NCI-H460 (cell line): Measurements from ENCODE around the gene HYDIN. TPM values are rescaled to one million over a fixed set of nuclear protein-coding genes. Genes with fewer than 3 reads are reported as not detected.
"Not testable (repeated sequence)": the region's sequence is repeated elsewhere in the genome, so short reads cannot be mapped to it uniquely, and the experiment has no call there.

ENCODE experiments used
- DNase-seq: peaks from one replicate; pipeline ENCODE4 v3.0.0-alpha.2; 2016; ENCODE audit warnings: low read depth; ENCODE audit errors: extremely low read depth
- total RNA-seq: library from RNA; depleted of rRNA; stranded (reverse); fragments of >200 nt; shearing (Covaris generic); gene quantifications from 2 replicates; pipeline ENCODE4 v1.2.3, GENCODE V29; 2014

HYDIN gene
- total RNA-seq, 1 experiment from 2014 or later: 0.62 TPM

- not testable (repeated sequence) for DNase-seq
These were observed 87.3 kb downstream of the HYDIN start for GRCh38 chr16:71143246-71143645.

- DNase-seq: not testable (repeated sequence)
These were observed 120.0 kb downstream of the HYDIN start for GRCh38 chr16:71110565-71110964.

GRCh38 chr16:71109656-71110208 lies 120.8 kb downstream of the HYDIN start:
- not testable (repeated sequence) for DNase-seq

- not testable (repeated sequence) for DNase-seq
These were observed 124.6 kb downstream of the HYDIN start for GRCh38 chr16:71105881-71106280.

GRCh38 chr16:71083573-71083972 lies 146.9 kb downstream of the HYDIN start:
- not testable (repeated sequence) for DNase-seq

GRCh38 chr16:71080777-71081176 lies 149.7 kb downstream of the HYDIN start:
- DNase-seq: not testable (repeated sequence)

- DNase-seq: not testable (repeated sequence)
These were observed 150.3 kb downstream of the HYDIN start for GRCh38 chr16:71080262-71080661.

- not testable (repeated sequence) for DNase-seq
These were observed 159.9 kb downstream of the HYDIN start for GRCh38 chr16:71070651-71071050.

GRCh38 chr16:71069842-71070241 lies 160.7 kb downstream of the HYDIN start:
- not testable (repeated sequence) for DNase-seq

- DNase-seq: not testable (repeated sequence)
These were observed 176.5 kb downstream of the HYDIN start for GRCh38 chr16:71053897-71054609.

GRCh38 chr16:71050307-71050706 lies 180.2 kb downstream of the HYDIN start:
- DNase-seq: not testable (repeated sequence)

GRCh38 chr16:71039368-71040111 lies 191.0 kb downstream of the HYDIN start:
- DNase-seq: not testable (repeated sequence)

GRCh38 chr16:71038421-71038820 lies 192.1 kb downstream of the HYDIN start:
- DNase-seq: not testable (repeated sequence)

- DNase-seq: not testable (repeated sequence)
These were observed 192.5 kb downstream of the HYDIN start for GRCh38 chr16:71037987-71038386.

- DNase-seq: not testable (repeated sequence)
These were observed 202.3 kb downstream of the HYDIN start for GRCh38 chr16:71028032-71028727.

GRCh38 chr16:71027511-71027910 lies 203.0 kb downstream of the HYDIN start:
- DNase-seq: not testable (repeated sequence)

GRCh38 chr16:71023851-71024439 lies 206.6 kb downstream of the HYDIN start:
- not testable (repeated sequence) for DNase-seq

- DNase-seq: not testable (repeated sequence)
These were observed 208.5 kb downstream of the HYDIN start for GRCh38 chr16:71021961-71022537.

- DNase-seq: not testable (repeated sequence)
These were observed 211.3 kb downstream of the HYDIN start for GRCh38 chr16:71019067-71019682.

GRCh38 chr16:71015419-71015818 lies 215.1 kb downstream of the HYDIN start:
- not testable (repeated sequence) for DNase-seq
